IPS-NIHi7 (cell line): ENCODE measurements around the gene EXOC4.

ENCODE experiments used
- DNase-seq: peaks from one replicate; pipeline ENCODE4 v3.0.0; 2012; ENCODE audit warnings: mixed read lengths; ENCODE audit errors: extremely low spot score

The EXOC4 gene

GRCh38 chr7:133428876-133429275 is 176.0 kb downstream of the EXOC4 start:
- no peak for DNase-seq

GRCh38 chr7:133429371-133429770 is 176.5 kb downstream of the EXOC4 start:
- no peak for DNase-seq

GRCh38 chr7:133431134-133431724 is 178.4 kb downstream of the EXOC4 start:
- DNase-seq: no peak

GRCh38 chr7:133433165-133433812 is 180.4 kb downstream of the EXOC4 start:
- DNase-seq: no peak

GRCh38 chr7:133434246-133434865 is 181.5 kb downstream of the EXOC4 start:
- peak; percentile 30 for DNase-seq

GRCh38 chr7:133436014-133436428 is 183.1 kb downstream of the EXOC4 start:
- no peak for DNase-seq

- no peak for DNase-seq
Observed at GRCh38 chr7:133437544-133437943, 184.7 kb downstream of the EXOC4 start.

GRCh38 chr7:133442818-133443217 is 189.9 kb downstream of the EXOC4 start:
- DNase-seq: no peak

GRCh38 chr7:133445617-133446016 is 192.7 kb downstream of the EXOC4 start:
- DNase-seq: no peak

GRCh38 chr7:133448012-133448411 is 195.1 kb downstream of the EXOC4 start:
- no peak for DNase-seq

- DNase-seq: no peak
Observed at GRCh38 chr7:133452577-133452976, 199.7 kb downstream of the EXOC4 start.

- no peak for DNase-seq
Observed at GRCh38 chr7:133458688-133459087, 205.8 kb downstream of the EXOC4 start.

GRCh38 chr7:133461421-133461820 is 208.5 kb downstream of the EXOC4 start:
- DNase-seq: no peak

- no peak for DNase-seq
Observed at GRCh38 chr7:133475655-133476054, 222.8 kb downstream of the EXOC4 start.

GRCh38 chr7:133477791-133478190 is 224.9 kb downstream of the EXOC4 start:
- no peak for DNase-seq

GRCh38 chr7:133478591-133479135 is 225.8 kb downstream of the EXOC4 start:
- no peak for DNase-seq

GRCh38 chr7:133479456-133480065 is 226.7 kb downstream of the EXOC4 start:
- no peak for DNase-seq

GRCh38 chr7:133480868-133481267 is 228.0 kb downstream of the EXOC4 start:
- DNase-seq: no peak

GRCh38 chr7:133481676-133482075 is 228.8 kb downstream of the EXOC4 start:
- no peak for DNase-seq

GRCh38 chr7:133482599-133482998 is 229.7 kb downstream of the EXOC4 start:
- DNase-seq: no peak

- no peak for DNase-seq
Observed at GRCh38 chr7:133484086-133484485, 231.2 kb downstream of the EXOC4 start.

GRCh38 chr7:133489906-133490305 is 237.0 kb downstream of the EXOC4 start:
- DNase-seq: no peak
